Activated CD4-positive, alpha-beta T cell treated with anti-CD3 and anti-CD28 coated beads, Interleukin-2, amount 10 ng/mL, durations not matched to agents 24 days and 14 days (primary cell): ENCODE data around the gene CGNL1. TPM values are rescaled to one million over a fixed set of nuclear protein-coding genes. Genes with fewer than 3 reads are reported as not detected.

ENCODE experiments used
- DNase-seq: peaks from one replicate; pipeline ENCODE4 v3.0.0; 2022
- H3K27ac Mint-ChIP-seq: one replicate; pipeline ENCODE4 v1.8.0; 2022; ENCODE audit warnings: mild to moderate bottlenecking, mixed read lengths
- H3K27me3 Mint-ChIP-seq: one replicate; pipeline ENCODE4 v1.8.0; 2022; ENCODE audit warnings: mixed read lengths
- H3K36me3 Mint-ChIP-seq: one replicate; pipeline ENCODE4 v1.8.0; 2022; ENCODE audit warnings: low read depth, mild to moderate bottlenecking, mixed read lengths
- H3K4me1 Mint-ChIP-seq: one replicate; pipeline ENCODE4 v1.8.0; 2021; ENCODE audit warnings: mixed read lengths
- H3K4me3 Mint-ChIP-seq: one replicate; pipeline ENCODE4 v1.8.0; 2022; ENCODE audit warnings: mild to moderate bottlenecking, moderate library complexity, mixed read lengths
- H3K9me3 Mint-ChIP-seq: one replicate; pipeline ENCODE4 v1.8.0; 2021; ENCODE audit warnings: mixed read lengths
- intact Hi-C: fragments of 100-400 bp; cut with micrococcal nuclease; formaldehyde crosslinking; loops from one replicate; pipeline ENCODE4 v1.15.1; 2023
- total RNA-seq: library from RNA; stranded (reverse); gene quantifications from 2 replicates; pipeline ENCODE4 v1.2.3, GENCODE V29; 2022

Gene CGNL1
- total RNA-seq, 1 donor from 2014 or later, result not detected

DNA sequence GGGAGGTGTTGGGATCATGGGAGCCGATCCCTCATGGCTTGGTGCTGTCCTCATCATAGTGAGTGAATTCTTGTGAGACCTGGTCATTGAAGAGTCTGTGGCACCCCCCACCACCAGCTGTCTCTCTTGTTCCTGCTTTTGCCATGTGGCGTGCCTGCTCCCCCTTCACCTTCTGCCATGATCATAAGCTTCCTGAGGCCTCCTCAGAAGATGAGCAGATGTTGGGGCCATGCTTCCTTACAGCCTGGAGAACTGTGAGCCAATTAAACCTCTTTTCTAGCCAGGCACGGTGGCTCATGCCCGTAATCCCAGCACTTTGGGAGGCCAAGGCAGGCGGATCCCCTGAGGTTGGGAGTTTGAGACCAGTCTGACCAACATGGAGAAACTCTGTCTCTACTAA lies 37.0 kb upstream of the CGNL1 start:
- Mint-ChIP-seq H3K9me3 (no peaks in the 10 kb centered on the region), H3K4me1 (no peaks in the 10 kb centered on the region), H3K27me3 (peaks cover 2% of the 10 kb centered on the region), H3K4me3 (no peak overlapping the region), H3K36me3 (no peaks in the 10 kb centered on the region), H3K27ac (no peak overlapping the region)
- intact Hi-C loops, result no loop called here
- DNase-seq, result no peak

GRCh38 chr15:57340682-57341259 lies 35.5 kb upstream of the CGNL1 start:
- intact Hi-C loops, result loop anchor here (1.0 to 5.0 kb wide), 2 partner anchors 187 to 202 kb away; no protein-coding TSS in a partner anchor
- Mint-ChIP-seq H3K27me3 (peaks cover 2% of the 10 kb centered on the region), H3K4me3 (no peak overlapping the region), H3K4me1 (no peaks in the 10 kb centered on the region), H3K27ac (no peak overlapping the region), H3K36me3 (no peaks in the 10 kb centered on the region), H3K9me3 (no peaks in the 10 kb centered on the region)
- peak; percentile 71 for DNase-seq

DNA sequence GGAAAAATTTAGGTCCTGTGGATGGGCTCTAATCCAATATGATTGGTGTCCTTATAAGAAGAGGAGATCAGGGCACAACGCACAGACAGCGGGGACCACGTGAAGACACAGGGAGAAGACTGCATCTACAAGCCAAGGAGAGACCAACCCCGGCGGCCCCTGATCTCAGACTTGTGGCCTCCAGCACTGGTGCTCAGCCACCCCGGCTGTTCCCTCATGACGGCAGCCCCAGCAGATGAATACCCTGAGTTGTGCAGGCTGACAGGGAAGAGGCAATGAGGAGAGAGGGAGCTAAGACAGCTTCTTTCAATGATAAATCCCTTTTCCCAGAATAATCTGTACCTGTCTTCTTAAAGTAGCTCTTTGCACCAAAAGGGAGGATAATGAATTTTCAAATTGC lies 33.3 kb upstream of the CGNL1 start:
- H3K36me3 Mint-ChIP-seq, result no peaks in the 10 kb centered on the region
- intact Hi-C loops, result loop anchor here (5.0 kb wide), 1 partner anchor 199 kb away; no protein-coding TSS in a partner anchor
- H3K4me3 Mint-ChIP-seq, result no peak overlapping the region
- no peaks in the 10 kb centered on the region for H3K4me1 Mint-ChIP-seq
- DNase-seq, result no peak
- no peak overlapping the region for H3K27ac Mint-ChIP-seq
- H3K9me3 Mint-ChIP-seq, result no peaks in the 10 kb centered on the region
- peaks cover 2% of the 10 kb centered on the region for H3K27me3 Mint-ChIP-seq

GRCh38 chr15:57343498-57343897 lies 32.8 kb upstream of the CGNL1 start:
- Mint-ChIP-seq H3K36me3 (no peaks in the 10 kb centered on the region), H3K27me3 (peaks cover 2% of the 10 kb centered on the region), H3K4me3 (no peak overlapping the region), H3K27ac (no peak overlapping the region), H3K9me3 (no peaks in the 10 kb centered on the region), H3K4me1 (no peaks in the 10 kb centered on the region)
- no peak for DNase-seq
- intact Hi-C loops, result loop anchor here (5.0 kb wide), 1 partner anchor 199 kb away; no protein-coding TSS in a partner anchor

- Mint-ChIP-seq H3K36me3 (no peaks in the 10 kb centered on the region), H3K9me3 (no peaks in the 10 kb centered on the region), H3K27ac (no peak overlapping the region), H3K4me1 (no peaks in the 10 kb centered on the region), H3K27me3 (peaks cover 2% of the 10 kb centered on the region), H3K4me3 (no peak overlapping the region)
- no peak for DNase-seq
- intact Hi-C loops, result loop anchor here (5.0 kb wide), 1 partner anchor 198 kb away; no protein-coding TSS in a partner anchor
Measured at GRCh38 chr15:57344282-57344681, 32.0 kb upstream of the CGNL1 start.

DNA sequence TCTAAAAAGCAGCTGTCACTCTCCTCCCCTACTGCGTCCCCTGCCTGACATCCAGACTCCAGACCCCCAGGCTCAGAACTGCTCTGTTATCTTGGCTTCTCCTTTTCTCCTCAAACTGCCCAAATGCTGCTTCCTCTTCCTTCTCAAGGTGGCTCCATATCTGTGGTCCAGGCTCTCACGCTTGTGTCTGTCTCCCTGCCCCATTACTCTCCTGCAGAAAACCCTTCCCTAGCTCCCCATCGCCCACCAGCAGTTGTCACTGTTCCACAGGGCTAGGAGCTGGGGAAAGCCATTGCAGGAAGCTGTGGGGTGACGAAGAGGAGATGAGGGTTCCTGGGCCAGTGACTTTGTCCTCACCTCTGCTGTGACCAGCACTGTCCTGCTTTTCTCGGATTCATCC lies 30.7 kb upstream of the CGNL1 start:
- Mint-ChIP-seq H3K36me3 (no peaks in the 10 kb centered on the region), H3K9me3 (no peaks in the 10 kb centered on the region)

DNA sequence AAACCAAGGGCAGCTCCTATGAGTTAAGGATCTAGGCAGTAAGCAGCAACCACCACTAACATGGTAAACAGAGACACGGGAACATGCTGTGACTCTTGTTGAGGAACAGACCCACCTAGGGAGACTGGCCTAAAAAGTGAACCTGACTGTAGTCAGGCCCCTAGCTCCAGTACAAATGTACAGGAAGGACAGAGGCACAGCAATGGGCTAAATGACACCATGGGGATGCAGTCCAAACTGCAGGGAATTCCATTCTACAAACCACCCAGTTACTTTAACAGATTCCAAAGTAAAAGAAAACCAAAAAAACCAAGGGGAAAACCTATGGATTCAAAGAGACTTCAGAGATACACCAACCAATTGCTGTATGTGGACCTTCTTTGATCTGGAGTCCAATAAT lies 28.2 kb upstream of the CGNL1 start:
- no peaks in the 10 kb centered on the region for H3K4me1 Mint-ChIP-seq
- no peaks in the 10 kb centered on the region for H3K9me3 Mint-ChIP-seq
- intact Hi-C loops, result no loop called here
- H3K4me3 Mint-ChIP-seq, result no peak overlapping the region
- no peaks in the 10 kb centered on the region for H3K27me3 Mint-ChIP-seq
- H3K27ac Mint-ChIP-seq, result no peak overlapping the region
- DNase-seq, result no peak
- H3K36me3 Mint-ChIP-seq, result no peaks in the 10 kb centered on the region

More for the DNA sequence above, 30.7 kb upstream of the CGNL1 start:
- no peaks in the 10 kb centered on the region for H3K4me1 Mint-ChIP-seq
- H3K4me3 Mint-ChIP-seq, result no peak overlapping the region
- peaks cover 2% of the 10 kb centered on the region for H3K27me3 Mint-ChIP-seq
- no peak for DNase-seq
- H3K27ac Mint-ChIP-seq, result no peak overlapping the region
- intact Hi-C loops, result no loop called here

- DNase-seq, result no peak
- no peak overlapping the region for H3K27ac Mint-ChIP-seq
- no peaks in the 10 kb centered on the region for H3K36me3 Mint-ChIP-seq
- H3K9me3 Mint-ChIP-seq, result no peaks in the 10 kb centered on the region
- intact Hi-C loops, result no loop called here
- no peaks in the 10 kb centered on the region for H3K4me1 Mint-ChIP-seq
- peaks cover 1% of the 10 kb centered on the region for H3K27me3 Mint-ChIP-seq
- H3K4me3 Mint-ChIP-seq, result no peak overlapping the region
Measured at GRCh38 chr15:57352535-57353316, 23.6 kb upstream of the CGNL1 start.

GRCh38 chr15:57353317-57353804 lies 22.9 kb upstream of the CGNL1 start:
- H3K4me3 Mint-ChIP-seq, result no peak overlapping the region
- H3K36me3 Mint-ChIP-seq, result no peaks in the 10 kb centered on the region
- intact Hi-C loops, result no loop called here
- no peak overlapping the region for H3K27ac Mint-ChIP-seq
- DNase-seq, result no peak
- peaks cover 1% of the 10 kb centered on the region for H3K27me3 Mint-ChIP-seq
- no peaks in the 10 kb centered on the region for H3K4me1 Mint-ChIP-seq
- H3K9me3 Mint-ChIP-seq, result no peaks in the 10 kb centered on the region

GRCh38 chr15:57354436-57355123 lies 21.7 kb upstream of the CGNL1 start:
- Mint-ChIP-seq H3K36me3 (no peaks in the 10 kb centered on the region), H3K27me3 (peaks cover 1% of the 10 kb centered on the region), H3K27ac (no peak overlapping the region), H3K4me3 (no peak overlapping the region), H3K4me1 (no peaks in the 10 kb centered on the region), H3K9me3 (no peaks in the 10 kb centered on the region)
- intact Hi-C loops, result no loop called here
- DNase-seq, result no peak

DNA sequence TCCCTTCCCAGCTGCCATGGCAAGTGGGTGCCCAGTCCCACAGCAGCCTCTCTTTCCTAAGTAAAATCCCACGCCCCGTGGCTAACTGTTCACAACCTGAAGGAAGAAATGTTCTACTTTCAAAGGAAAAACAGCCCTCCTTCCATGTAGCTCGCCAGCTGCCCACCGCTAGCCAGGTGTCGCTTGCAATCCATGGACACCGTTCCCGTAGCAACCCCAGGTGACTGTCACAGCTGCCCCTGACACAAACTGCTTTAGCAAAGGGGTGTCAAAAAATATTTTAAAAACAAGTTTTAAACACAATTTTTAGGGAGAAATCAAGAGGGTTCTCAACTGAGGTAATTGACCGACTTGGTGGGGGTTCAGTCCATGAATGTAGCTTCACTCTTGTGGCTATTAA lies 21.0 kb upstream of the CGNL1 start:
- Mint-ChIP-seq H3K27ac (no peak overlapping the region), H3K4me1 (no peaks in the 10 kb centered on the region), H3K27me3 (peaks cover 1% of the 10 kb centered on the region), H3K9me3 (no peaks in the 10 kb centered on the region), H3K4me3 (no peak overlapping the region), H3K36me3 (no peaks in the 10 kb centered on the region)
- DNase-seq, result no peak
- intact Hi-C loops, result no loop called here

- no peak for DNase-seq
- Mint-ChIP-seq H3K27me3 (peaks cover 1% of the 10 kb centered on the region), H3K4me3 (no peak overlapping the region), H3K9me3 (no peaks in the 10 kb centered on the region), H3K4me1 (no peaks in the 10 kb centered on the region), H3K27ac (no peak overlapping the region), H3K36me3 (no peaks in the 10 kb centered on the region)
- intact Hi-C loops, result no loop called here
Measured at GRCh38 chr15:57356178-57356577, 20.1 kb upstream of the CGNL1 start.

GRCh38 chr15:57356636-57357035 lies 19.7 kb upstream of the CGNL1 start:
- DNase-seq, result no peak
- Mint-ChIP-seq H3K27ac (no peak overlapping the region), H3K36me3 (no peaks in the 10 kb centered on the region), H3K27me3 (peaks cover 1% of the 10 kb centered on the region), H3K4me1 (no peaks in the 10 kb centered on the region), H3K4me3 (no peak overlapping the region), H3K9me3 (no peaks in the 10 kb centered on the region)
- intact Hi-C loops, result no loop called here

DNA sequence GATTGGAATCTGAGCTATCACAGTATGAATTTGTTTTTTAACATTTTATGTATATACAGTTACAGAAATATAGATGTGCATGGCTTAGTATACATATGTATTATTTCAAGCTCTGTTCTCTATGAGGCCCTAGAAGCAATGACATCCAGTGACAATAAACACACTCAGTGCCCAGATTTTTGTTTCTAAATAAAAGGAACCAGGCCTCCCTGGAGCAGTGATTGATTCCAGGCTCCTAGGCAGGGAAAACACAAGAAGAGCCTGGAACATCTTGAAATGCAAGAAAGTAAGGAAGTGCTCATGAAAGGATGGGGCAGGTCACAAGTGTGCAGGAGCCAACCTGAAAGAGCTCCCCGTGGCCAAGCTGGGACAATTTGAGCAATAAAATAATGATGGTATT lies 18.5 kb upstream of the CGNL1 start:
- DNase-seq, result no peak
- H3K4me3 Mint-ChIP-seq, result no peak overlapping the region
- intact Hi-C loops, result no loop called here
- no peak overlapping the region for H3K27ac Mint-ChIP-seq
- no peaks in the 10 kb centered on the region for H3K4me1 Mint-ChIP-seq
- no peaks in the 10 kb centered on the region for H3K36me3 Mint-ChIP-seq
- peaks cover 1% of the 10 kb centered on the region for H3K27me3 Mint-ChIP-seq
- no peaks in the 10 kb centered on the region for H3K9me3 Mint-ChIP-seq
